Stimulated activated CD8-positive, alpha-beta memory T cell treated with anti-CD3 and anti-CD28 coated beads, Interleukin-7, amount 100 ng/mL, for 1 hour (primary cell): ENCODE measurements around the gene GPC6.

ENCODE experiments used
- DNase-seq, 2 donors: peaks; one replicate each; pipeline ENCODE4 v3.0.0-alpha.2; 2020; ENCODE audit warnings: low read depth in 2 of 2

GPC6 gene

DNA sequence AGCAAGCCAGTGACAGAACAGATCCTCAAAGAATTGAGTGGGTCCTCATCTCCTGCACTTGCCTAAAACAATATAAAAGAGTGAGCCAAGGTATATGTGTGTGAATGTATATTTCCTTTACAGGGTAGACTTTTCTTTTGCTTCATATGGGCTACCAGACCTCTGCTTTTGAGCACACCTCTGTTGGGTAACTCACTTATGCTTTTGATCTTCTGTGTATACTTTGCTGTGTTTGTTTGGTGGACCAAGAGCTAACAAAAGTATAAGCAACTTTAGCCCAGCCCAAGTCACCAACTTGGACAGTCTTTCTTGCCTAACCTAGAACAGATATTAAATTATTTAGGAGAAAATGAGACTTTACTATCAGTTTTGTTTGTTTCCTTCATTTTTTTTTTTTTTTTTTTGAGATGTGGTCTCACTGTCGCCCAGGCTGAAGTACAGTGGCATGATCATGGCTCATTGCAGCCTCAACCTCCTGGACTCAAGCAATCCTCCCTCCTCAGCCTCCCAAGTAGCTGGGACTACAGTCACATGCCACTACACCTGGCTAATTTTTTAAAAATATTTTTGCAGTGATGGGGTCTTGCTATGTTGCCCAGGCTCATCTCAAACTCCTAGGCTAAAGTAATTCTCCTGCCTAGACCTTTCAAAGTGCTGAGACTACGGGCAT, 739.8 kb downstream of the GPC6 start:
- DNase-seq = no peak

DNA sequence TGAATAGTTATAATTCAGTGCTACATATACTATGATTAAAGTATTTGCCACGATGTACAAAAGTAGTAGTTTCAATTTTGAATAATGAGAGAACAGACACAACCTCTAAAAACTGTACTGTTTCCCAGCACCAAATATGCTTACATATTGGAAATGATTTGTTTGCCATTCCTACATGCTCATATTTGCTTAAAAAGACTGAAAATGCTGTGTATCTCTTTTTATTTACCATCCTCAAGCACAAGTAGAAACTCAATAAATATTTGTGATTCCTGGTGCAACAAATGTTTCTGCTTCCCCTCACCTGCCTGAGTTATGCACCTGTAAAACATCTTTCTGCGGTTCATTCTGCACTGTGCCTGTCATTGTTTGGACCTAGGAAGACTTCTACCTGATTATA, 740.7 kb downstream of the GPC6 start:
- DNase-seq = no peak

- DNase-seq = no peak
Observed at GRCh38 chr13:93975242-93975641, 748.6 kb downstream of the GPC6 start.

DNA sequence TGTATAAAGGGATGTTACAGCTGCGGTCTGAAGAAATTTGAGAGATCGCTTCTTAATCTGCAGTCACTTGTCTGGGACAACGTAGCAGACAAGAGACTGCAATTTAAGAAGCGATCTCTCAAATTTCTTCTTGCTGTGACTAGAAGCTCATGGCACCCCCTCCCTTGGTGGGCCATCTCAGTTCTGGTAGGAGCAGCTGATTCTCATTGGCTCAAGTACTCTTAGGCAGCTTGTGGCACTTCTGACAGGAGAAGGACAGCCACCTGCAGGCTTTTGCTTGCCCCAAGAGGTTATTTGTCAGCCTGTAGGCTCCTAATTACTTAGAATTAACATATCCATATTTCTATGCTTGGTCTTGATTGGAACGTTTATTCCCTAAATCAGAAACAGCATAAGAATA, 749.9 kb downstream of the GPC6 start:
- no peak for DNase-seq

DNA sequence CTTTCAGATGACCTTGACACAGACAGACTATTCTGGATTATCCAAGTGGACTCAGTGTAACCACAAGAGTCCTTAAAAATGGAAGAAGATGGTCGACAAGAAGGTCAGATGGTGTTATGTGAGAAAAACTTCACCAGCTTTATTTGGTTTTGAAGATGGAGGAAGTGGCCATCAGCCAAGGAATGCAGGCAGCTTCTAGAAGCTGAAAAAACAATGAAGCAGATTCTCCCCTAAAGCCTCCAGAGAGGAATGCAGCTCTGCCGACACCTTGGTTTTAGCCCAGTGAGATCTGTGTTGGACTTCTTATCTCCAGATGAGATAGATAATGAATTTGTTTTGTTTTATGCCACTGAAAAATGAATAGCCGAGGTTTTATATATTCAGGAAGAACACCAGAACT, 751.4 kb downstream of the GPC6 start:
- DNase-seq = no peak

DNA sequence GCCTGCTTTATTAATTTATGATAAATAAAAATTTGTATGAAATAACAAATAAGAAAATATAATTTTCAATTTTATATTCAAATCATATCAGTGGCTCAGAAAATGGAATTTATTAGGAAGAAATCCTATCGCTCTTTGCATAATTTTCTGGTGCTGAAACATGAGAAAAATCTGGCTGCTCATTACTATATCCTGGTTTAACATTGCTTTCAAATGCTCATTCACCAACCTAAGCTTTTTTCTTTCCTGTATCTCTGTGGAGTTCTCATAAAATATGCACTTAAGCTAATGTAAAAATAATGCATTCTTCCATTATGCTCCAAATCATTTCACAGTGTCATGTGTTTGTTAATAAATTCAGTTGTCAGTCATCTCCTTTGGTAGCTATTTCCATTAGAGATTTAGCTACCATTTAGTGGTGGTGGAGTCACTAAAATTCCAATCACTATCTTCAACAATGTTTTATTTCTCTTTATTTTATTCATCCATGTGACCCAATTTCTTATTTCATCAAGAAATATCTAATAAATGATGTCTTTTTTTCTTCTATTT, 754.9 kb downstream of the GPC6 start:
- no peak for DNase-seq

- DNase-seq = no peak
Observed at GRCh38 chr13:93982179-93982918, 755.7 kb downstream of the GPC6 start.

DNA sequence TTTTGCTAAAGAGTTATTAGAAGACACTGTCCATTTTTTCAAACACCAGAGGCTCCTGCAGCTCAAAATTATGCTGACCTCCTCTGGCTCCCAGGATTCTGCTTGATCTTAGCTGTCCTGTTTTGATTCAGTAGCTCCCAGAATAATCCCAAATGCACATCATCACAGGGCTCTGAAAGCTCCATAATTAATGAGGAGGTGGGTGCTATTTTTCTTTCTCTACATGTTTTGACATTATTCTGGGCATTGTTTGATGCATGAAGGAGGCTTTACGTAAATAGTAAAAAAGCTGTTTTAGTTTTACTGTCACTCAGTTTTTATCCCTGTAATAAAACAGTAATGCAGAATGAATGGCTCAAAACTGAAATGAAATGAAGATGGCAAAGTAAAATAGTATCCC, 757.4 kb downstream of the GPC6 start:
- DNase-seq = no peak

DNA sequence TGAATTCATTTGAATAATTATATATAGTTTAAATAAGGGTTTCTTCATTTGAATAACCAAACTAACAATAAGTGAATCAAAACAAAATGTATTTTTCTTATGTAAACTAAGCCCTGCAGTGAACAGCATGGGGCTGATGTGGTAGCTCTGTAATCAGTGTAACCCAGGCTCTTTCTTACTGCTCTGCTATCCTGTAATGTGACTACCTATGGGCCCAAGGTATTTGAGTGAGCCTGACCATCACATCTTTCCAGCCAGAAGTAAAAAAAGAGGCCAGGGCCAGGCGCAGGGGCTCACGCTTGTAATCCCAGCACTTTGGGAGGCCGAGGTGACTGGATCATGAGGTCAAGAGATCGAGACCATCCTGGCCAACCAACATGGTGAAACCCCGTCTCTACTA, 758.3 kb downstream of the GPC6 start:
- no peak for DNase-seq

DNA sequence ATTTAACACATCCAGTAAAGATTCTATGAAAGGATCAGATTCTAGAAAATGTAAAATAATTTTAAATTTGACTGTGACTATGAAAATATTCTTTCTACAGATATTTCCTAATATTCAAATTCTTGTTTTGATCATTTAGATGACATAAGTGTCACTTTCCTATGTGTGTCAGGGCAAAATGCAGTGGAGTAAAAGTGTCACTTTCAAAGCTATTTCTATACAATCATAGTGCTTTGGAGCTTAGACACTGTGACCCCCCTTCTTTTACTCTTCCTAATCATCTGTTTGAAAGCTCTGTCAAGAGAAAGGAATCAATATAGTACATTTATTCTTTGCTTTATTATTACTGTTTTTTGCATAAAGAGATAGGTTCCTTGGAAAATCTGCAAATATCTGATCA, 760.9 kb downstream of the GPC6 start:
- DNase-seq = no peak

GRCh38 chr13:93991569-93991968, 765.0 kb downstream of the GPC6 start:
- no peak for DNase-seq

DNA sequence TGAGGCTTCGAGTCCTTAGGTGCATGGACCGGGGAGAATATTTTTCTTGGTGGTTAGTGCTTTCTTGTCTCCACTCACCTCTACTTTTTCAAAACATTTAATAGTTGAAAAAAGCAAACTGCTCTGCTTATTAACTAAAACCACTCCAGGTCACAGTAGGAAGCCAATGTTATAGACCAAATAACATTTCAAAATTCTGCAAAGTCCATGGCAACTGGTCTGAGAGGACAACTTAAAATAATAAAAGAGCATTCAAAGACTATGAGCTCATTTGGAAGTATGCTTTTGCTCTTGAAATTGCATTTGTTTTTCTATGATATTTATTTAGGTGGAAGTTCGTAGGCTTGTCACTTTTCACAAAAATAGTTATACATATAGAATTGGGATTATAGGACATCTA, 769.9 kb downstream of the GPC6 start:
- no peak for DNase-seq

- no peak for DNase-seq
Observed at GRCh38 chr13:94006296-94006695, 779.7 kb downstream of the GPC6 start.

DNA sequence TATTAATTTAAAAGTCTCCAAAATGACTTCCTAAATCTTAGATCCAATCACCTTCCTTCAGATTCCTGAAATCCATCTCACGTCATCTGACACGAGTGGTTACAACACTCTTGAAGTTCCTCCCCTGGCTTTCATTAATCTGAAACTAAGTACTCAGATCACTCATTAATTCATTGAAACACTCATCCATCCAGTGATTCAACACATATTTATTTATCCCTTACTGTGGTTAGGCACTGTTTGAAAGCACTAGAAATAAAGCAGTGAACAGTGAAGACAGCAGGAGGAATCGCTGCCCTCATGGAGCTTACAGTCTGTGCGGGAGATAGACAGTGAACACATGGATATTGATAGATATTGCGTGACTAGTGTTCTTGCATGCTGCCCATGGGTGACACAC, 780.5 kb downstream of the GPC6 start:
- no peak for DNase-seq

DNA sequence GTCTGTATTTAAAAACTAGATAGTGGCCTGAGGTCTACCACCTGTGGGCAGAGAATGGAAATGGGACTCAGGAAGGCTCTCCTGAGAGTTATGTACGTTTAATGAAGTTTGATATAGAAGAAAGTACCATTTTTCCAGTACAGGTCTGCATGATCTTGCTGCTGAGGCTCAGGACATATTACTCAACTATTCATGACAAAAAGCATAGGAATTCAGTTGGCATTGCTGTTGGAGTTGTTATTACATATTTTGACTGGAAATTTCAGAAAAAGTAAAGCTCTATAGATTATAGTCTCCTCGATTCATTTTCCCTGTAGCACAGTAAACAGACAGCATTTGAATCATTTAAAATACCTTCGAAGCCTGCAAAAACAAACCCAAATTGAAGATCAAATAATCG, 783.1 kb downstream of the GPC6 start:
- no peak for DNase-seq

GRCh38 chr13:94014461-94014860, 787.9 kb downstream of the GPC6 start:
- no peak for DNase-seq

DNA sequence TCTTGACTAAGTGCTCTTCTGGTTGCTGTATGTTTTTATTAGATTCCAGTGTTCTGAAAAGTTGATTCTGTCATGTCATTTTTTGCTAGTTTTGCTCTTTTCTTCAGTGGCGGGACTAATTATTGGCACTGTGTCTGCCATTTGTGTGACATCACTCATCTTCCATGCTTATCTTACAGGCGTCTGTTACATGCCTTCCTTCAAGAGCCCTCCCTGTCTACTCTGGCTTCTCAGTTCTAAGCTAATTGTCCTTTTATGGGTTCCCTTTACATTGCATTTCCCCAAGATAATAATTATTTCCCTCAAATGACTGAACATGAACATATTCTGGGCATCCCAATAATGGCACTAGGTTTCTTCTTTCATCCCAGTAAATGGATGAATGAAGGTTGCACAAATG, 793.8 kb downstream of the GPC6 start:
- DNase-seq = no peak

DNA sequence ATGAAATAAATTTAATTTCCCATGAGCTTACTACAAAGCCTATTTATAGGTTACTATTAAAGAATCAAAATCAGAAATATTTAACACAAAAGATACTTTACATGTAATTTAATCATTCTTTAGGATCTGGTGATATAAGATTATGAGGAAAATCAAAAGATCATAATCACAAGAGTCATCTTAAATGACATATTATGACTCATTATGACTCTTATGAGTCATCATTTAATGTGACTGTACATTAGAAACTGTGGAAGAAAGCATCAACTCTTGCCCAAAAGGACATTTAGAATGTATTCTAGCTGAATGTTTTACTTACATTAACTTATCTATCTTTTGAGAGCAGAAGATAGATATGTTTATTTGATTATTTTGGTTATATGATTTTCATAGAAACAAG, 794.2 kb downstream of the GPC6 start:
- DNase-seq = no peak

DNA sequence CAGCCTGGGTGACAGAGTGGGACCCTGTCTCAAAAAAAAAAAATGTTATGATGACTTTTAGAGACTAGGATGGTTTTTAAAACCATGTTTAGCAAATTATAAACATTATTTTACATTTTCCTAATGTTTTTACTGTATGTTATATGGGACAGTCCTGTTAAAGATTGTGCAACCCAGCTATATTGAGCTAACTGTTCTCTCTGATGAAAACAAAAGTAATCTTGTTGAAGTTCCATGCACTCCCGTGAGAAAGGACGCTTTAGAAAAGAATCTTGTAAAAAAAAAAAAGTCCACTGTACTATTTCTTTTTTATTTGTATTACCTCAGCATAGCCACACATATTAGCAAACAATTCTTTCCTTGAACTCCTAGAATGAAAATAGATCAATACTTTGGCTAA, 801.6 kb downstream of the GPC6 start:
- no peak for DNase-seq

- DNase-seq = no peak
Observed at GRCh38 chr13:94028650-94029049, 802.0 kb downstream of the GPC6 start.

DNA sequence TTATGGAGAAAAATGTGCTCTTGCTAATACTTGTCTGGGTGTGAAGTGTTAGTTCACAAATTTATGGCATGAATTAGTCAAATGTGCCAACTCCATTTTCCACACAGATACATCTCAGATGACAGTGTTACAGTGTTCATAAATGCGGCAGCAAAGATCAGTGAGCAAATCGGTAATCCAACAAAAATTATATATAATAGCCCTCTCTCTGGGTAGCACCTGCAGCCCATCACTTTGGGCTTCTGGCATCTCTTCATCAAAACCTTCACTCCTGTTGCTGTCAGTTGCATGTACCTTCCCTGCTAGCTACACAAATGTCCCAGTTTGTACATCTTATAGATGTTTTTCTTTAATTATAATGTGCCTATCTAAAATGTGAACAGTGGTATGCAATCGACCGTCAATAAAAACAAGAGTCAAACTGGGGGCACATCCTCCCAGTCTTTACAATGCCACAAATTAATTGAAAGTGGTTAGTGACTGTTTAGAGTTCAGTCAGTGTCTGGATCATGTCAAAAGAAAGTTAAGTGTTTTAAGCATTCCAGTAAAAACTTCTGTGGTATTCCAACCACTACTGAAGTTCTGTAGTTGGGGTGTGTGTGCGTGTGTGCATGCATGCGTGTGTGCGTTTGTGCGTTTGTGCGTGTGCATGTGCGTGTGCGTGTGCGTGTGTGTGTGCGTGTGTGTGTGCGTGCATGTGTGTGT, 804.0 kb downstream of the GPC6 start:
- DNase-seq = no peak

DNA sequence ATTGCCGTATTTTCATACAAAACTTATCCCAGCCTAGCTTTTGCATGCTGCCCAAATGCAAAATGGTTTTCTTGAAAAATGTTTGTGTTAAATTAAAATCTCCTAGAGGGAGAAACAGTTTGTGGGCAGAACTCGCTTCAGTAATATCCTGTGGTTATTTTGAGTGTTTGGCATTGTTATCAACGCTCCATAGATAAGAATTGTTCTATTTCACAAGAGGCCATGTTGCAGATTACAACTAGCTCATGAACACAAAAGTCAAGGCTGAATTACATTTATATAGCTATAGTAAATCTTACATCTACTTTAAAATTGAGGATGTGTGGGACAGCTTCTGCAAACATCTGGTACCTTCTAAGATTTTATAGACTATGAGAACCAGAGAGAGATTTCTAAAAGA, 805.0 kb downstream of the GPC6 start:
- no peak for DNase-seq

GRCh38 chr13:94033098-94033497, 806.5 kb downstream of the GPC6 start:
- DNase-seq = no peak
